ENCODE measurements around the gene ERCC1. TPM values are rescaled to one million over a fixed set of nuclear protein-coding genes. Genes with fewer than 3 reads are reported as not detected.
A peak's percentile ranks its signal among the peaks of the same experiment; 100 is the strongest.
"Not testable (repeated sequence)": the region's sequence is repeated elsewhere in the genome, so short reads cannot be mapped to it uniquely, and the experiment has no call there.

The ERCC1 gene
- total RNA-seq, 1 experiment from 2014 or later: 121 TPM

- H3K4me2 ChIP-seq (ENCODE audit: low read depth, low read length, poor library complexity, severe bottlenecking): no peak overlapping the region
- H3K9me2 ChIP-seq (replicated peaks; ENCODE audit: insufficient read depth, low read length): no peaks in the 10 kb centered on the region
- peaks cover 21% of the 10 kb centered on the region for H3K79me2 ChIP-seq (ENCODE audit: low read length)
- no peak overlapping the region for H2AFZ ChIP-seq (ENCODE audit: low read length)
- no peak overlapping the region for H3K27ac ChIP-seq (ENCODE audit: low read length)
- H3K4me3 ChIP-seq (ENCODE audit: low read length): no peak overlapping the region
- H3K9ac ChIP-seq (ENCODE audit: low read length): no peak overlapping the region
- H3K27me3 ChIP-seq (ENCODE audit: low read length): no peaks in the 10 kb centered on the region
- H3K4me1 ChIP-seq (ENCODE audit: low read length): peaks cover 28% of the 10 kb centered on the region
- H3K9me3 ChIP-seq (ENCODE audit: low read length): no peaks in the 10 kb centered on the region
- H4K20me1 ChIP-seq (ENCODE audit: insufficient read depth, low read depth, low read length): no peaks in the 10 kb centered on the region
- DNase-seq: no peak
- H3K36me3 ChIP-seq (ENCODE audit: insufficient read depth, low read length): peaks cover 8% of the 10 kb centered on the region; the same call in 1 of the 2 replicates
Measured at GRCh38 chr19:45409557-45409920, 14.2 kb downstream of the ERCC1 start.

GRCh38 chr19:45408830-45409556, 14.7 kb downstream of the ERCC1 start:
- Histone ChIP-seq H3K9me3 (ENCODE audit: low read length) (no peaks in the 10 kb centered on the region), H3K9me2 (replicated peaks; ENCODE audit: insufficient read depth, low read length) (no peaks in the 10 kb centered on the region), H3K27ac (ENCODE audit: low read length) (no peak overlapping the region), H3K27me3 (ENCODE audit: low read length) (no peaks in the 10 kb centered on the region), H4K20me1 (ENCODE audit: insufficient read depth, low read depth, low read length) (no peaks in the 10 kb centered on the region), H3K36me3 (ENCODE audit: insufficient read depth, low read length) (peaks cover 8% of the 10 kb centered on the region; the same call in 1 of the 2 replicates), H3K4me3 (ENCODE audit: low read length) (no peak overlapping the region), H3K79me2 (ENCODE audit: low read length) (peaks cover 21% of the 10 kb centered on the region), H3K4me2 (ENCODE audit: low read depth, low read length, poor library complexity, severe bottlenecking) (no peak overlapping the region), H3K9ac (ENCODE audit: low read length) (no peak overlapping the region), H3K4me1 (ENCODE audit: low read length) (peaks cover 33% of the 10 kb centered on the region), H2AFZ (ENCODE audit: low read length) (no peak overlapping the region)
- no peak for DNase-seq

- DNase-seq: no peak
- Histone ChIP-seq H3K4me1 (ENCODE audit: low read length) (peaks cover 39% of the 10 kb centered on the region), H3K27ac (ENCODE audit: low read length) (no peak overlapping the region), H3K27me3 (ENCODE audit: low read length) (no peaks in the 10 kb centered on the region), H3K9ac (ENCODE audit: low read length) (peak overlapping the region; percentile 34; the same call in 1 of the 2 replicates), H3K36me3 (ENCODE audit: insufficient read depth, low read length) (0 out of 2 replicates have a peak, but pooled peaks cover 4% of the 10 kb centered on the region), H3K9me3 (ENCODE audit: low read length) (no peaks in the 10 kb centered on the region), H3K79me2 (ENCODE audit: low read length) (peaks cover 21% of the 10 kb centered on the region), H2AFZ (ENCODE audit: low read length) (no peak overlapping the region), H3K4me2 (ENCODE audit: low read depth, low read length, poor library complexity, severe bottlenecking) (peak overlapping the region; percentile 97), H3K4me3 (ENCODE audit: low read length) (peak overlapping the region; percentile 84; the same call in 1 of the 2 replicates), H4K20me1 (ENCODE audit: insufficient read depth, low read depth, low read length) (no peaks in the 10 kb centered on the region), H3K9me2 (replicated peaks; ENCODE audit: insufficient read depth, low read length) (no peaks in the 10 kb centered on the region)
Measured at GRCh38 chr19:45408121-45408520, 15.6 kb downstream of the ERCC1 start.

GRCh38 chr19:45407585-45407984, 16.1 kb downstream of the ERCC1 start:
- Histone ChIP-seq H3K4me1 (ENCODE audit: low read length) (peaks cover 39% of the 10 kb centered on the region), H3K79me2 (ENCODE audit: low read length) (peaks cover 21% of the 10 kb centered on the region), H3K4me2 (ENCODE audit: low read depth, low read length, poor library complexity, severe bottlenecking) (peak overlapping the region; percentile 97), H3K4me3 (ENCODE audit: low read length) (peak overlapping the region; percentile 84), H3K9ac (ENCODE audit: low read length) (peak overlapping the region; percentile 82)
- not testable (repeated sequence) for H2AFZ ChIP-seq (ENCODE audit: low read length); H3K36me3 ChIP-seq (ENCODE audit: insufficient read depth, low read length); H3K27ac ChIP-seq (ENCODE audit: low read length); H3K27me3 ChIP-seq (ENCODE audit: low read length); H4K20me1 ChIP-seq (ENCODE audit: insufficient read depth, low read depth, low read length); H3K9me3 ChIP-seq (ENCODE audit: low read length); DNase-seq; H3K9me2 ChIP-seq (replicated peaks; ENCODE audit: insufficient read depth, low read length)

GRCh38 chr19:45407091-45407375, 16.7 kb downstream of the ERCC1 start:
- Histone ChIP-seq H3K27ac (ENCODE audit: low read length) (no peak overlapping the region), H3K79me2 (ENCODE audit: low read length) (peaks cover 21% of the 10 kb centered on the region), H4K20me1 (ENCODE audit: insufficient read depth, low read depth, low read length) (no peaks in the 10 kb centered on the region), H3K9ac (ENCODE audit: low read length) (peak overlapping the region; percentile 82), H3K27me3 (ENCODE audit: low read length) (no peaks in the 10 kb centered on the region), H3K9me3 (ENCODE audit: low read length) (no peaks in the 10 kb centered on the region), H3K36me3 (ENCODE audit: insufficient read depth, low read length) (0 out of 2 replicates have a peak, but pooled peaks cover 2% of the 10 kb centered on the region), H3K9me2 (replicated peaks; ENCODE audit: insufficient read depth, low read length) (no peaks in the 10 kb centered on the region), H3K4me2 (ENCODE audit: low read depth, low read length, poor library complexity, severe bottlenecking) (peak overlapping the region; percentile 97), H2AFZ (ENCODE audit: low read length) (no peak overlapping the region), H3K4me1 (ENCODE audit: low read length) (peaks cover 39% of the 10 kb centered on the region), H3K4me3 (ENCODE audit: low read length) (peak overlapping the region; percentile 84)
- no peak for DNase-seq

GRCh38 chr19:45406226-45407090, 17.3 kb downstream of the ERCC1 start, which contains the start of gene POLR1G:
Gene POLR1G (plus strand): TSS chr19:45406644. CDS start chr19:45406697, 53 bp downstream.
- Histone ChIP-seq H3K27ac (ENCODE audit: low read length) (peak within 1 kb of the TSS; percentile 64), H2AFZ (ENCODE audit: low read length) (peak within 1 kb of the TSS; percentile 69), H3K9me3 (ENCODE audit: low read length) (no peaks in the 10 kb centered on the region), H3K36me3 (ENCODE audit: insufficient read depth, low read length) (0 out of 2 replicates have a peak, but pooled peaks cover 2% of the 10 kb centered on the region), H3K9ac (ENCODE audit: low read length) (peak within 1 kb of the TSS; percentile 82), H4K20me1 (ENCODE audit: insufficient read depth, low read depth, low read length) (no peaks in the 10 kb centered on the region), H3K4me3 (ENCODE audit: low read length) (peak within 1 kb of the TSS; percentile 84), H3K4me2 (ENCODE audit: low read depth, low read length, poor library complexity, severe bottlenecking) (peak within 1 kb of the TSS; percentile 97), H3K27me3 (ENCODE audit: low read length) (no peaks in the 10 kb centered on the region), H3K79me2 (ENCODE audit: low read length) (peaks cover 21% of the 10 kb centered on the region), H3K4me1 (ENCODE audit: low read length) (peaks cover 39% of the 10 kb centered on the region), H3K9me2 (replicated peaks; ENCODE audit: insufficient read depth, low read length) (no peaks in the 10 kb centered on the region)
- peak; percentile 94 for DNase-seq

- DNase-seq: peak; percentile 94
- H3K4me3 ChIP-seq (ENCODE audit: low read length): peak overlapping the region; percentile 84
- no peaks in the 10 kb centered on the region for H3K9me3 ChIP-seq (ENCODE audit: low read length)
- H4K20me1 ChIP-seq (ENCODE audit: insufficient read depth, low read depth, low read length): no peaks in the 10 kb centered on the region
- H3K79me2 ChIP-seq (ENCODE audit: low read length): peaks cover 21% of the 10 kb centered on the region
- H3K4me1 ChIP-seq (ENCODE audit: low read length): peaks cover 39% of the 10 kb centered on the region
- H3K9ac ChIP-seq (ENCODE audit: low read length): peak overlapping the region; percentile 82
- H3K9me2 ChIP-seq (replicated peaks; ENCODE audit: insufficient read depth, low read length): no peaks in the 10 kb centered on the region
- H3K27ac ChIP-seq (ENCODE audit: low read length): peak overlapping the region; percentile 64
- H3K4me2 ChIP-seq (ENCODE audit: low read depth, low read length, poor library complexity, severe bottlenecking): peak overlapping the region; percentile 97
- H3K36me3 ChIP-seq (ENCODE audit: insufficient read depth, low read length): no peaks in the 10 kb centered on the region
- H2AFZ ChIP-seq (ENCODE audit: low read length): peak overlapping the region; percentile 69
- H3K27me3 ChIP-seq (ENCODE audit: low read length): no peaks in the 10 kb centered on the region
Measured at GRCh38 chr19:45405435-45406225, 18.1 kb downstream of the ERCC1 start.

Measured in Karpas-422 (cell line).